GM19099 (cell line): ENCODE data around the gene DBH.

Source experiments
- POLR2A ChIP-seq: IDR thresholded peaks from 3 replicates; pipeline ENCODE4 v1.6.1; 2011; ENCODE audit warnings: low read depth; ENCODE audit not compliant: insufficient read length; ENCODE audit errors: extremely low read depth

The DBH gene

GRCh38 chr9:133612051-133612450, 24.1 kb upstream of the DBH start:
- no peak for TF ChIP-seq POLR2A

GRCh38 chr9:133612816-133613215, 23.3 kb upstream of the DBH start:
- TF ChIP-seq POLR2A: no peak

GRCh38 chr9:133613432-133613831, 22.7 kb upstream of the DBH start:
- TF ChIP-seq POLR2A: no peak

GRCh38 chr9:133614056-133614455, 22.1 kb upstream of the DBH start:
- TF ChIP-seq POLR2A: no peak

- no peak for TF ChIP-seq POLR2A
These were observed 21.5 kb upstream of the DBH start for GRCh38 chr9:133614678-133615077.

GRCh38 chr9:133615186-133615585, 21.0 kb upstream of the DBH start:
- no peak for TF ChIP-seq POLR2A

GRCh38 chr9:133615606-133616188, 20.5 kb upstream of the DBH start:
- no peak for TF ChIP-seq POLR2A

- no peak for TF ChIP-seq POLR2A
These were observed 19.3 kb upstream of the DBH start for GRCh38 chr9:133616643-133617405.

GRCh38 chr9:133618726-133619125, 17.4 kb upstream of the DBH start:
- TF ChIP-seq POLR2A: no peak

GRCh38 chr9:133619791-133620190, 16.4 kb upstream of the DBH start:
- no peak for TF ChIP-seq POLR2A

GRCh38 chr9:133621725-133622267, 14.4 kb upstream of the DBH start:
- no peak for TF ChIP-seq POLR2A

- no peak for TF ChIP-seq POLR2A
These were observed 13.6 kb upstream of the DBH start for GRCh38 chr9:133622555-133622954.

- no peak for TF ChIP-seq POLR2A
These were observed 8.8 kb upstream of the DBH start for GRCh38 chr9:133627341-133627740.

- TF ChIP-seq POLR2A: no peak
These were observed 7.4 kb upstream of the DBH start for GRCh38 chr9:133628766-133629165.

GRCh38 chr9:133629221-133630110, 6.7 kb upstream of the DBH start:
- no peak for TF ChIP-seq POLR2A
